Loucy (cell line): ENCODE data around the gene SMC4.

Experiments
- EZH2phosphoT487 ChIP-seq: fragments of 200-600 bp; IDR thresholded peaks from 2 replicates; pipeline ENCODE4 v1.6.1; 2018; ENCODE audit warnings: antibody characterized with exemption, mild to moderate bottlenecking, moderate library complexity, borderline replicate concordance
- TF ChIP-seq, protein P1 (sequence below): fragments of 200-600 bp; sonication (generic); conservative IDR thresholded peaks from 2 replicates; pipeline ENCODE4 v1.5.1; 2014; ENCODE audit warnings: mild to moderate bottlenecking, antibody characterized with exemption, low read length

DNA sequence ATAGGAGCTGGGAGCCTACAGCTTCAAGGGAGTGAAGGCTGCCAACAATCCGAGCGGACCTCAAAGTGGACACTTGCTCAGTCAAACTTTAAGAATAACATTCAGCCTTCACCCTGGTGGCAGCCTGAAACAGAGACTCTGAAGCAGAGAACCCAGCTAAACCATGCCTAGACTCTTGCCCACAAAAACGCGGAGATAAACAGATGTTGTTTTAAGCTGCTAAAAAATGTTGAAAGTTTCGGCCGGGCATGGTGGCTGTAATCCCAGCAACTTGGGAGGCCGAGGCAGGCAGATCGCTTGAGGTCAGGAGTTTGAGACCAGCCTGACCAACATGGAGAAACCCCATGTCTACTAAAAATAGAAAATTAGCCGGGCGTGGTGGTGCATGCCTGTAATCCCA, 79.9 kb downstream of the SMC4 start:
- TF ChIP-seq, protein P1, sequence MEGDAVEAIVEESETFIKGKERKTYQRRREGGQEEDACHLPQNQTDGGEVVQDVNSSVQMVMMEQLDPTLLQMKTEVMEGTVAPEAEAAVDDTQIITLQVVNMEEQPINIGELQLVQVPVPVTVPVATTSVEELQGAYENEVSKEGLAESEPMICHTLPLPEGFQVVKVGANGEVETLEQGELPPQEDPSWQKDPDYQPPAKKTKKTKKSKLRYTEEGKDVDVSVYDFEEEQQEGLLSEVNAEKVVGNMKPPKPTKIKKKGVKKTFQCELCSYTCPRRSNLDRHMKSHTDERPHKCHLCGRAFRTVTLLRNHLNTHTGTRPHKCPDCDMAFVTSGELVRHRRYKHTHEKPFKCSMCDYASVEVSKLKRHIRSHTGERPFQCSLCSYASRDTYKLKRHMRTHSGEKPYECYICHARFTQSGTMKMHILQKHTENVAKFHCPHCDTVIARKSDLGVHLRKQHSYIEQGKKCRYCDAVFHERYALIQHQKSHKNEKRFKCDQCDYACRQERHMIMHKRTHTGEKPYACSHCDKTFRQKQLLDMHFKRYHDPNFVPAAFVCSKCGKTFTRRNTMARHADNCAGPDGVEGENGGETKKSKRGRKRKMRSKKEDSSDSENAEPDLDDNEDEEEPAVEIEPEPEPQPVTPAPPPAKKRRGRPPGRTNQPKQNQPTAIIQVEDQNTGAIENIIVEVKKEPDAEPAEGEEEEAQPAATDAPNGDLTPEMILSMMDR = no peak
- TF ChIP-seq EZH2phosphoT487 = no peak
